ENCODE data around the gene HMGN3. TPM values are rescaled to one million over a fixed set of nuclear protein-coding genes. Genes with fewer than 3 reads are reported as not detected.
A peak's percentile ranks its signal among the peaks of the same experiment; 100 is the strongest.

HMGN3 gene
- total RNA-seq, 1 donor from 2014 or later, result 133 TPM

DNA sequence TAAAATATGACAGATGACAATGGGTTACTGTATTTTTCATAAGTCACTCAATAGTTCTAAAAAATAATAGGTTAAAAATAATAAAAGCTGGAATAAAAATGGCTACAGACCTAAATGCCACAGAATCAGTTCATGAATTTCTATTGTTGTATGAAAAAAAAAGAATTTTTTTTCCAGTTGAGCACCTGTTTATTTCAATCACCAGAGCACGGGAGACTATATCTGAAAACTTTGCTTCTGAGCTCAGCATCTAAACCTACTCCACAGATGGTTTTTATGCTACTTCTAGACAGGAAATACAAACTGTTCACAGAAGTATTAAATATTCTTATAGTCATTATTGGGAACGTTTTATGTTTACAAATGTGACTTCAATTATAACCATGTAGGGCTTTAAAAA, 50.4 kb downstream of the HMGN3 start:
- TF ChIP-seq, protein P1, sequence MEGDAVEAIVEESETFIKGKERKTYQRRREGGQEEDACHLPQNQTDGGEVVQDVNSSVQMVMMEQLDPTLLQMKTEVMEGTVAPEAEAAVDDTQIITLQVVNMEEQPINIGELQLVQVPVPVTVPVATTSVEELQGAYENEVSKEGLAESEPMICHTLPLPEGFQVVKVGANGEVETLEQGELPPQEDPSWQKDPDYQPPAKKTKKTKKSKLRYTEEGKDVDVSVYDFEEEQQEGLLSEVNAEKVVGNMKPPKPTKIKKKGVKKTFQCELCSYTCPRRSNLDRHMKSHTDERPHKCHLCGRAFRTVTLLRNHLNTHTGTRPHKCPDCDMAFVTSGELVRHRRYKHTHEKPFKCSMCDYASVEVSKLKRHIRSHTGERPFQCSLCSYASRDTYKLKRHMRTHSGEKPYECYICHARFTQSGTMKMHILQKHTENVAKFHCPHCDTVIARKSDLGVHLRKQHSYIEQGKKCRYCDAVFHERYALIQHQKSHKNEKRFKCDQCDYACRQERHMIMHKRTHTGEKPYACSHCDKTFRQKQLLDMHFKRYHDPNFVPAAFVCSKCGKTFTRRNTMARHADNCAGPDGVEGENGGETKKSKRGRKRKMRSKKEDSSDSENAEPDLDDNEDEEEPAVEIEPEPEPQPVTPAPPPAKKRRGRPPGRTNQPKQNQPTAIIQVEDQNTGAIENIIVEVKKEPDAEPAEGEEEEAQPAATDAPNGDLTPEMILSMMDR (conservative IDR thresholded peaks at IDR 0.05), result no peak
- Mint-ChIP-seq H3K4me3 (no peak overlapping the region), H3K36me3 (ENCODE audit: low read depth) (no peaks in the 10 kb centered on the region), H3K27me3 (ENCODE audit: low read depth) (no peaks in the 10 kb centered on the region), H3K9me3 (no peaks in the 10 kb centered on the region), H3K4me1 (peaks cover 7% of the 10 kb centered on the region), H3K27ac (ENCODE audit: unreplicated experiment) (no peak overlapping the region)
- DNase-seq (ENCODE audit: low read depth, low spot score), result no peak

DNA sequence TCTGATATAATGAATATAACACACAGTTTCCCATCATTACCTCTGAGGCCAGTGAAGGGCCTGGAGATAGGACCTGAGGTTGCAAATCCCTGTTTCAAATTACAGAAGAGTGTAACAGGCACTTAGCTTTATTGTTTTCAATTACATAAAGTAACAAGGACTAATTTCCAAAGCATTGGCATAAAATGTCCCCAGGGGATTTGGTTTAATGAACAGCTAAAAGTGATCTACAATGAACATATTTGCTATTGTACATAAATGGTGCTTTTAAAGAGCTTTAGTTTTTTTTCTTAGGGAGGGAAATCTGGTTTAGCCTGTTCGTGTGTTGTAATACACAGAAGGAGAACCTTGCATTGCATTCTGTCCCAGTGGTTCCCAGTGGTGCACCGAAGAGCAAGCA, 54.4 kb downstream of the HMGN3 start:
- TF ChIP-seq, protein P1 (conservative IDR thresholded peaks at IDR 0.05), result no peak
- DNase-seq (ENCODE audit: low read depth, low spot score), result no peak
- H3K4me3 Mint-ChIP-seq, result no peak overlapping the region
- H3K36me3 Mint-ChIP-seq (ENCODE audit: low read depth), result no peaks in the 10 kb centered on the region
- no peak overlapping the region for H3K27ac Mint-ChIP-seq (ENCODE audit: unreplicated experiment)
- H3K27me3 Mint-ChIP-seq (ENCODE audit: low read depth), result no peaks in the 10 kb centered on the region
- peaks cover 4% of the 10 kb centered on the region for H3K9me3 Mint-ChIP-seq
- peaks cover 7% of the 10 kb centered on the region for H3K4me1 Mint-ChIP-seq

DNA sequence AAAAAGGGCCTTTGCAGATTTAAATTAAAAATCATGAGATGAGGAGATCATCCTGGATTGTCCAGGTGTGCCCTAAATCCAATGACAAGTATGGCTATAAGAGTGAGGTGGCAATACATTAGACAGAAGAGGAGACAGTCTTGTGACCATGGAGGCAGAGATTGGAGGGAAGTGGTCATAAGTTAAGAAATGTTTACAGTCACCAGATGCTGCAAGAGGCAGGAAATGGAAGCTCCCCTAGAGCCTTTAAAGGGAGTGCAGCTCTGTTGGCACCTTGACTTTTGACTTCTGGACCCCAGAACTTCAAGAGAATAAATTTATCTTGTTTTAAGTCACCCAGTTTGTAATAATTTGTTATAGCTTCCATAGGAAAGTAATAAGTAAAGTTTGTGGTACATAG, 61.1 kb downstream of the HMGN3 start:
- TF ChIP-seq, protein P1 (conservative IDR thresholded peaks at IDR 0.05), result no peak
- H3K27me3 Mint-ChIP-seq (ENCODE audit: low read depth), result no peaks in the 10 kb centered on the region
- no peaks in the 10 kb centered on the region for H3K4me1 Mint-ChIP-seq
- H3K4me3 Mint-ChIP-seq, result no peak overlapping the region
- DNase-seq (ENCODE audit: low read depth, low spot score), result no peak
- H3K9me3 Mint-ChIP-seq, result peaks cover 4% of the 10 kb centered on the region
- no peaks in the 10 kb centered on the region for H3K36me3 Mint-ChIP-seq (ENCODE audit: low read depth)
- H3K27ac Mint-ChIP-seq (ENCODE audit: unreplicated experiment), result peak overlapping the region; percentile 52

DNA sequence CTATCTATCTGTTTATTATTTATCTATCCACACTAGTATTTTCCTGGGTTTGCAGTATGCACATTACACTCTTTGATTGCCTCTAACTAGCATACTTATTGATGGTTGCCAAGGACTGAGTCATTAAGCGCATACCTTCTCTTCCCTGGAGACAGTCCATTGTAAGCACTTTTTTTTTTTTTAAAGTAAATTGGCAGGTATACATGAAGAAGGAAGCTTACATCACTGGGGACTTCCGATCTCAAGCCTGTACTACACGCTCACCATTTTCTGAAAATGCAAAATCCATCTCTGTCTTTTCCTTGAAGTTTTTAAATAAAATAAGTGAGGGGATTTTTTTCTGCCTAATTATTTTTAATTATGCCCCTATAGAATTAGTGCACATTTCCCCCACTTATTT, 63.5 kb downstream of the HMGN3 start:
- no peak overlapping the region for H3K27ac Mint-ChIP-seq (ENCODE audit: unreplicated experiment)
- H3K36me3 Mint-ChIP-seq (ENCODE audit: low read depth), result no peaks in the 10 kb centered on the region
- no peaks in the 10 kb centered on the region for H3K4me1 Mint-ChIP-seq
- no peak overlapping the region for H3K4me3 Mint-ChIP-seq
- H3K9me3 Mint-ChIP-seq, result no peaks in the 10 kb centered on the region
- no peak for DNase-seq (ENCODE audit: low read depth, low spot score)
- H3K27me3 Mint-ChIP-seq (ENCODE audit: low read depth), result no peaks in the 10 kb centered on the region
- TF ChIP-seq, protein P1 (conservative IDR thresholded peaks at IDR 0.05), result no peak

DNA sequence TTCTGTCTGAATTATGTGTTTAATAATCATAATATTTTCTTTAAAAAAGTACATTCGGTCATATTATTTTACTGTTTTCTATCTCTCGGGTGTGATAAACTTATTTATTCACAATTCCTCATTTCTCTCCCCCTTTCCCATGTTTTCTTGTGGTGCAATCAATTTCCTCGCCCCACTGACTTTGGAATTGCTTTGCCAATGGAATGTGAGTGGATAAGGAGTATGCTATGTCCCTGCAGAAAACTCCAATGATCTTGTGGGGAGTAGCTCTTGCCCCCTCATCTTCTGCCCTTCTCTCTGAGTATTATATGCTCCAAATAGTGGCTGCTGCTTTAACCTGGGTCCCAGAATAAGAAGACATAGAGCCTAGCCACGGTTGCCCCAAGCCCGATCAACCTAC, 64.1 kb downstream of the HMGN3 start:
- Mint-ChIP-seq H3K36me3 (ENCODE audit: low read depth) (no peaks in the 10 kb centered on the region), H3K4me3 (no peak overlapping the region), H3K27me3 (ENCODE audit: low read depth) (no peaks in the 10 kb centered on the region), H3K4me1 (no peaks in the 10 kb centered on the region), H3K27ac (ENCODE audit: unreplicated experiment) (no peak overlapping the region), H3K9me3 (no peaks in the 10 kb centered on the region)
- DNase-seq (ENCODE audit: low read depth, low spot score), result no peak
- TF ChIP-seq, protein P1 (conservative IDR thresholded peaks at IDR 0.05), result no peak

DNA sequence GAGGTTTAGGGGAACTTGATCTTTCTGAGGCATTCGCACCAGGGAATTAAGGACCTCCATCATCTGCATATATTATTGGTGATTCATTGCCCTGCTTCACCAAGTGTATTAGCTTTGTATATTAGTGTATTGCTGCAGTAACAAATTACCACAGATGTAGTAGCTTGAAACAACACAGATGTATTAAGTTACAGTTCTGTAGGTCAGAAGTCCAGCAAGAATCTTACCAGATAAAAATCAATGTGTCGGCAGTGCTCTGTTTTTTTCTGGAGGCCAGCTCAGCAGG, 65.8 kb downstream of the HMGN3 start:
- Mint-ChIP-seq H3K4me3 (no peak overlapping the region), H3K27me3 (ENCODE audit: low read depth) (no peaks in the 10 kb centered on the region), H3K4me1 (no peaks in the 10 kb centered on the region), H3K9me3 (no peaks in the 10 kb centered on the region), H3K27ac (ENCODE audit: unreplicated experiment) (no peak overlapping the region), H3K36me3 (ENCODE audit: low read depth) (no peaks in the 10 kb centered on the region)
- TF ChIP-seq, protein P1 (conservative IDR thresholded peaks at IDR 0.05), result no peak
- DNase-seq (ENCODE audit: low read depth, low spot score), result no peak
